WTC11 (cell line): ENCODE results near the gene PHF21B. TPM values are rescaled to one million over a fixed set of nuclear protein-coding genes. Genes with fewer than 3 reads are reported as not detected.

Experiments
- ATAC-seq: fragments of 200-7000 bp; cut with Tn5 transposase; 2 replicates; pipeline ENCODE4 v1.10.0; 2021; ENCODE audit warnings: mild to moderate bottlenecking, moderate library complexity
- CTCF ChIA-PET: fragments of 300-600 bp; sonication (Branson Sonifier 250); formaldehyde crosslinking; loops from one replicate; lab custom pipeline; 2021; ENCODE audit warnings: antibody characterized with exemption; lab: Charles Lee
- POLR2A ChIA-PET: fragments of 350-600 bp; sonication (Branson Sonifier 250); formaldehyde crosslinking; loops from one replicate; lab custom pipeline; 2021; ENCODE audit warnings: antibody characterized with exemption; lab: Charles Lee
- DNase-seq: peaks from one replicate; pipeline ENCODE4 v3.0.0; 2021; ENCODE audit warnings: low spot score
- H3K27ac Mint-ChIP-seq: 2 replicates; pipeline ENCODE4 v1.8.0; 2021; ENCODE audit warnings: mixed read lengths
- H3K27me3 Mint-ChIP-seq: 2 replicates; pipeline ENCODE4 v1.8.0; 2021; ENCODE audit warnings: low read depth, mild to moderate bottlenecking, moderate library complexity, mixed read lengths
- H3K36me3 Mint-ChIP-seq: 2 replicates; pipeline ENCODE4 v1.8.0; 2021; ENCODE audit warnings: mixed read lengths
- H3K4me1 Mint-ChIP-seq: 2 replicates; pipeline ENCODE4 v1.8.0; 2022; ENCODE audit warnings: mixed read lengths
- H3K4me3 Mint-ChIP-seq: 2 replicates; pipeline ENCODE4 v1.8.0; 2021; ENCODE audit warnings: mild to moderate bottlenecking, moderate library complexity, mixed read lengths
- H3K9me3 Mint-ChIP-seq: 2 replicates; pipeline ENCODE4 v1.8.0; 2021; ENCODE audit warnings: mixed read lengths
- ATF1 ChIP-seq: sonication (generic); formaldehyde crosslinking; IDR thresholded peaks from 2 replicates; pipeline ENCODE4 v1.8.1; 2023; ENCODE audit warnings: mild to moderate bottlenecking, moderate library complexity, missing genetic modification reagents
- CREB1 ChIP-seq: sonication (generic); formaldehyde crosslinking; IDR thresholded peaks from 2 replicates; pipeline ENCODE4 v1.8.0; 2023; ENCODE audit warnings: mild to moderate bottlenecking, missing genetic modification reagents
- ESRRA ChIP-seq: sonication (generic); formaldehyde crosslinking; IDR thresholded peaks from 2 replicates; pipeline ENCODE4 v1.8.1; 2022; ENCODE audit warnings: mild to moderate bottlenecking, missing genetic modification reagents, borderline replicate concordance
- GTF2I ChIP-seq: fragments of 250-450 bp; sonication (Bioruptor Pico); conservative IDR thresholded peaks from 2 replicates; pipeline ENCODE4 v1.4.0; 2021; ENCODE audit warnings: mild to moderate bottlenecking
- IRF2 ChIP-seq: sonication (generic); formaldehyde crosslinking; IDR thresholded peaks from 2 replicates; pipeline ENCODE4 v1.8.0; 2022; ENCODE audit warnings: low read depth, missing genetic modification reagents, borderline replicate concordance
- MXD4 ChIP-seq: fragments of 250-450 bp; sonication (Bioruptor Pico); IDR thresholded peaks from 2 replicates; pipeline ENCODE4 v1.8.0; 2021; ENCODE audit warnings: mild to moderate bottlenecking, moderate library complexity, borderline replicate concordance
- NFE2L1 ChIP-seq: sonication (generic); formaldehyde crosslinking; IDR thresholded peaks from 2 replicates; pipeline ENCODE4 v1.8.1; 2023; ENCODE audit warnings: missing genetic modification reagents
- NFYB ChIP-seq: sonication (generic); formaldehyde crosslinking; conservative IDR thresholded peaks from 2 replicates; pipeline ENCODE4 v1.8.0; 2022; ENCODE audit warnings: low read depth, missing genetic modification reagents
- NR1H2 ChIP-seq: sonication (generic); formaldehyde crosslinking; IDR thresholded peaks from 2 replicates; pipeline ENCODE4 v1.9.0; 2021; ENCODE audit warnings: mild to moderate bottlenecking, moderate library complexity, missing genetic modification reagents
- NR2C2 ChIP-seq: sonication (generic); formaldehyde crosslinking; IDR thresholded peaks from 2 replicates; pipeline ENCODE4 v1.8.0; 2022; ENCODE audit warnings: mild to moderate bottlenecking, missing genetic modification reagents
- PRRX2 ChIP-seq: fragments of 250-450 bp; sonication (Bioruptor Pico); IDR thresholded peaks from 2 replicates; pipeline ENCODE4 v1.8.0; 2021; ENCODE audit warnings: mild to moderate bottlenecking
- RORB ChIP-seq: fragments of 250-450 bp; sonication (Bioruptor Pico); IDR thresholded peaks from 2 replicates; pipeline ENCODE4 v1.9.0; 2021; ENCODE audit warnings: mild to moderate bottlenecking
- SMAD3 ChIP-seq: sonication (generic); formaldehyde crosslinking; IDR thresholded peaks from 2 replicates; pipeline ENCODE4 v1.8.0; 2022; ENCODE audit warnings: missing genetic modification reagents, mild to moderate bottlenecking, borderline replicate concordance
- TEAD1 ChIP-seq: sonication (generic); formaldehyde crosslinking; IDR thresholded peaks from 2 replicates; pipeline ENCODE4 v1.8.0; 2022; ENCODE audit warnings: mild to moderate bottlenecking, missing genetic modification reagents
- TEAD4 ChIP-seq: sonication (generic); formaldehyde crosslinking; IDR thresholded peaks from 2 replicates; pipeline ENCODE4 v1.8.0; 2022; ENCODE audit warnings: mild to moderate bottlenecking, missing genetic modification reagents
- TP53 ChIP-seq: sonication (generic); formaldehyde crosslinking; IDR thresholded peaks from 2 replicates; pipeline ENCODE4 v1.8.1; 2023; ENCODE audit warnings: mild to moderate bottlenecking, missing genetic modification reagents
- ZNF232 ChIP-seq: sonication (generic); formaldehyde crosslinking; IDR thresholded peaks from 2 replicates; pipeline ENCODE4 v1.8.0; 2022; ENCODE audit warnings: mild to moderate bottlenecking, missing genetic modification reagents
- ZNF317 ChIP-seq: sonication (generic); formaldehyde crosslinking; IDR thresholded peaks from 2 replicates; pipeline ENCODE4 v1.8.1; 2023; ENCODE audit warnings: low read depth, mild to moderate bottlenecking, moderate library complexity, missing genetic modification reagents, borderline replicate concordance
- total RNA-seq: library from RNA; stranded (reverse); gene quantifications from 3 replicates; pipeline ENCODE4 v1.2.3, GENCODE V29; 2021
- TF ChIP-seq, protein P1 (sequence below): sonication (generic); formaldehyde crosslinking; IDR thresholded peaks from 2 replicates; pipeline ENCODE4 v1.8.1; 2023; ENCODE audit warnings: mild to moderate bottlenecking, missing genetic modification reagents, borderline replicate concordance
- TF ChIP-seq, protein P2 (sequence below): sonication (generic); formaldehyde crosslinking; conservative IDR thresholded peaks from 2 replicates; pipeline ENCODE4 v1.8.1; 2022; ENCODE audit warnings: mild to moderate bottlenecking, missing genetic modification reagents
- TF ChIP-seq, protein P3 (sequence below): sonication (generic); formaldehyde crosslinking; IDR thresholded peaks from 2 replicates; pipeline ENCODE4 v1.8.0; 2022; ENCODE audit warnings: mild to moderate bottlenecking, missing genetic modification reagents
- TF ChIP-seq, protein P4 (sequence below): sonication (generic); formaldehyde crosslinking; IDR thresholded peaks from 2 replicates; pipeline ENCODE4 v1.8.1; 2022; ENCODE audit warnings: missing genetic modification reagents, borderline replicate concordance
- TF ChIP-seq, protein P5 (sequence below): sonication (generic); formaldehyde crosslinking; IDR thresholded peaks from 2 replicates; pipeline ENCODE4 v1.8.1; 2022; ENCODE audit warnings: mild to moderate bottlenecking, missing genetic modification reagents, moderate library complexity, borderline replicate concordance

PHF21B gene
- total RNA-seq, 1 experiment from 2014 or later: 107 TPM

DNA sequence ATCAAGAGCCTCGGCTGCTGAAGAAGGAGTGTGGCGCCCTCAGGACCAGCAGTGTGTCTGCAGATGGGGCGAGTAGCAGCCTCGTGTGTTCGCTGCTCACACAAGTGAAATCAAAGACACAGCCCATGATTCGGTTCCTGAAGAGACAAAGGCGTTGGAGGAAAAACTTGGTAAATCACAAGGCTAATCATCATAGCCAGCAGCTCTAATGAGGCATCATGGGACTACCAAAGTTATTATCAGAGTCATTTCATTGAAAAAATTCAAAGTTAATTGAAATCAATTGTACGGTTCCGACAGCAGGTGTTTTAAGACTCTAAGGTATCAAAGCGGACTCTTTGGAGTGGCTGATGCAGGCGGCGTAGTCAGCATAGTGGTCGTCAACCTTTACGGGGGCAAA lies 9.5 kb downstream of the PHF21B start (continued):
- TF ChIP-seq, protein P1, sequence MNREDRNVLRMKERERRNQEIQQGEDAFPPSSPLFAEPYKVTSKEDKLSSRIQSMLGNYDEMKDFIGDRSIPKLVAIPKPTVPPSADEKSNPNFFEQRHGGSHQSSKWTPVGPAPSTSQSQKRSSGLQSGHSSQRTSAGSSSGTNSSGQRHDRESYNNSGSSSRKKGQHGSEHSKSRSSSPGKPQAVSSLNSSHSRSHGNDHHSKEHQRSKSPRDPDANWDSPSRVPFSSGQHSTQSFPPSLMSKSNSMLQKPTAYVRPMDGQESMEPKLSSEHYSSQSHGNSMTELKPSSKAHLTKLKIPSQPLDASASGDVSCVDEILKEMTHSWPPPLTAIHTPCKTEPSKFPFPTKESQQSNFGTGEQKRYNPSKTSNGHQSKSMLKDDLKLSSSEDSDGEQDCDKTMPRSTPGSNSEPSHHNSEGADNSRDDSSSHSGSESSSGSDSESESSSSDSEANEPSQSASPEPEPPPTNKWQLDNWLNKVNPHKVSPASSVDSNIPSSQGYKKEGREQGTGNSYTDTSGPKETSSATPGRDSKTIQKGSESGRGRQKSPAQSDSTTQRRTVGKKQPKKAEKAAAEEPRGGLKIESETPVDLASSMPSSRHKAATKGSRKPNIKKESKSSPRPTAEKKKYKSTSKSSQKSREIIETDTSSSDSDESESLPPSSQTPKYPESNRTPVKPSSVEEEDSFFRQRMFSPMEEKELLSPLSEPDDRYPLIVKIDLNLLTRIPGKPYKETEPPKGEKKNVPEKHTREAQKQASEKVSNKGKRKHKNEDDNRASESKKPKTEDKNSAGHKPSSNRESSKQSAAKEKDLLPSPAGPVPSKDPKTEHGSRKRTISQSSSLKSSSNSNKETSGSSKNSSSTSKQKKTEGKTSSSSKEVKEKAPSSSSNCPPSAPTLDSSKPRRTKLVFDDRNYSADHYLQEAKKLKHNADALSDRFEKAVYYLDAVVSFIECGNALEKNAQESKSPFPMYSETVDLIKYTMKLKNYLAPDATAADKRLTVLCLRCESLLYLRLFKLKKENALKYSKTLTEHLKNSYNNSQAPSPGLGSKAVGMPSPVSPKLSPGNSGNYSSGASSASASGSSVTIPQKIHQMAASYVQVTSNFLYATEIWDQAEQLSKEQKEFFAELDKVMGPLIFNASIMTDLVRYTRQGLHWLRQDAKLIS (CRISPR knock-in tag): no peak
- no peak for TF ChIP-seq MXD4 (CRISPR knock-in tag)

DNA sequence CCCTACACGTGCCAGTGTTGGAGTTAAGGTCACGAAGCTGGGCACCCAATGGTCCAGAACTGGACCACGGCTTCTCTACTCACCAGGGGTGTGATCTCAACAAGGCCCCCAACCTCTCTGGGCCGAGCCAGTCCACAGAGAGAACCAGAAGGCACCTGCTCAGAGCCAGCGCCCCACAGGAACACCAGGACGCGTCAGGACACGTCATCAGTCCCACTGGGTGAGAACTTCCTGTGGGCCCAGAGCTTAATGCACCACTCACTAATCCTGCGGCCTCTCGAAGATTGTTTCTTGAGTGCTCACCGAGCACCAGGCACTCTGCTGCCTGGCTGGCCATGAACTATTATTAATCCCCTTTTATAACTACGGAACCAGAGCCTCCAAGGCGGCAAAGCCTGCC lies 10.1 kb downstream of the PHF21B start:
- Mint-ChIP-seq H3K4me1 (peaks cover 94% of the 10 kb centered on the region), H3K9me3 (no peaks in the 10 kb centered on the region), H3K27ac (peak overlapping the region; percentile 75), H3K36me3 (peaks cover 72% of the 10 kb centered on the region)
- POLR2A ChIA-PET: no interaction called here
- CTCF ChIA-PET: no interaction called here
- no peak for TF ChIP-seq CREB1
- TF ChIP-seq, protein P2, sequence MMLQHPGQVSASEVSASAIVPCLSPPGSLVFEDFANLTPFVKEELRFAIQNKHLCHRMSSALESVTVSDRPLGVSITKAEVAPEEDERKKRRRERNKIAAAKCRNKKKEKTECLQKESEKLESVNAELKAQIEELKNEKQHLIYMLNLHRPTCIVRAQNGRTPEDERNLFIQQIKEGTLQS: no peak
- TF ChIP-seq SMAD3 (CRISPR knock-in tag): no peak
- TF ChIP-seq, protein P3, sequence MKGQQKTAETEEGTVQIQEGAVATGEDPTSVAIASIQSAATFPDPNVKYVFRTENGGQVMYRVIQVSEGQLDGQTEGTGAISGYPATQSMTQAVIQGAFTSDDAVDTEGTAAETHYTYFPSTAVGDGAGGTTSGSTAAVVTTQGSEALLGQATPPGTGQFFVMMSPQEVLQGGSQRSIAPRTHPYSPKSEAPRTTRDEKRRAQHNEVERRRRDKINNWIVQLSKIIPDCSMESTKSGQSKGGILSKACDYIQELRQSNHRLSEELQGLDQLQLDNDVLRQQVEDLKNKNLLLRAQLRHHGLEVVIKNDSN (CRISPR knock-in tag): no peak
- TF ChIP-seq TEAD4: no peak
- TF ChIP-seq ZNF232 (CRISPR knock-in tag): no peak
- TF ChIP-seq PRRX2 (CRISPR knock-in tag): no peak
- TF ChIP-seq, protein P4, sequence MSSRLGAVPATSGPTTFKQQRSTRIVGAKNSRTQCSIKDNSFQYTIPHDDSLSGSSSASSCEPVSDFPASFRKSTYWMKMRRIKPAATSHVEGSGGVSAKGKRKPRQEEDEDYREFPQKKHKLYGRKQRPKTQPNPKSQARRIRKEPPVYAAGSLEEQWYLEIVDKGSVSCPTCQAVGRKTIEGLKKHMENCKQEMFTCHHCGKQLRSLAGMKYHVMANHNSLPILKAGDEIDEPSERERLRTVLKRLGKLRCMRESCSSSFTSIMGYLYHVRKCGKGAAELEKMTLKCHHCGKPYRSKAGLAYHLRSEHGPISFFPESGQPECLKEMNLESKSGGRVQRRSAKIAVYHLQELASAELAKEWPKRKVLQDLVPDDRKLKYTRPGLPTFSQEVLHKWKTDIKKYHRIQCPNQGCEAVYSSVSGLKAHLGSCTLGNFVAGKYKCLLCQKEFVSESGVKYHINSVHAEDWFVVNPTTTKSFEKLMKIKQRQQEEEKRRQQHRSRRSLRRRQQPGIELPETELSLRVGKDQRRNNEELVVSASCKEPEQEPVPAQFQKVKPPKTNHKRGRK (CRISPR knock-in tag): no peak
- no peak for TF ChIP-seq GTF2I (CRISPR knock-in tag)
- no peak for TF ChIP-seq RORB (CRISPR knock-in tag)
- TF ChIP-seq ATF1 (CRISPR knock-in tag): no peak
- no peak for TF ChIP-seq NFE2L1 (CRISPR knock-in tag)
- no peak for TF ChIP-seq ESRRA (CRISPR knock-in tag)
- TF ChIP-seq TP53 (CRISPR knock-in tag): no peak
- no peak for TF ChIP-seq ZNF317
- TF ChIP-seq NR1H2 (CRISPR knock-in tag): no peak
- no peak for TF ChIP-seq IRF2 (CRISPR knock-in tag)
- TF ChIP-seq, all 79 proteins: peak for 0
- Mint-ChIP-seq H3K4me3 (no peak overlapping the region), H3K27me3 (no peaks in the 10 kb centered on the region)
- ATAC-seq: no peak
- no peak for DNase-seq

DNA sequence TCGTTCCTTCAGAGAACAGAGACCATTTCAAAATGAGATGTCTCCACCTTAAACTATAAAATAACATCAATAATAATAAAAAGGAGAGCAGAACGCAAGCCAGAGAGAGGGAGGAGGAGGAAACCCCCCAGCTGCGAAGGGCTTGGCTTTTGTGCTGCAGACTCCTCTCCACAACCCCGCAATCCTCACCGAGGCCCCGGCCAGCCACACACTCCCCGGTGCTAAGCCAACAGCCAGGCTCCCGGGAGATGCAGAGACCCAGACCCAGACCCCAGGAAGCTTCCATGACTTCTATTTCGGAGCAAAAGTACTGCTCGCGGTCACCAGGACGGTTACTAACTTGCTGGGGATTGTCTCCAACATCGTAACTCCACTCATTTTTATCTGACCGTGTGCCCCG lies 10.6 kb downstream of the PHF21B start:
- no peak for ATAC-seq
- CTCF ChIA-PET: no interaction called here

More for the DNA sequence above, 10.6 kb downstream of the PHF21B start:
- H3K9me3 Mint-ChIP-seq: no peaks in the 10 kb centered on the region
- no peak for DNase-seq
- TF ChIP-seq NR2C2 (CRISPR knock-in tag) (no peak), RORB (CRISPR knock-in tag) (no peak), TEAD1 (no peak), NFYB (CRISPR knock-in tag) (no peak), PRRX2 (CRISPR knock-in tag) (no peak)
- TF ChIP-seq, protein P2: no peak
- TF ChIP-seq, protein P5, sequence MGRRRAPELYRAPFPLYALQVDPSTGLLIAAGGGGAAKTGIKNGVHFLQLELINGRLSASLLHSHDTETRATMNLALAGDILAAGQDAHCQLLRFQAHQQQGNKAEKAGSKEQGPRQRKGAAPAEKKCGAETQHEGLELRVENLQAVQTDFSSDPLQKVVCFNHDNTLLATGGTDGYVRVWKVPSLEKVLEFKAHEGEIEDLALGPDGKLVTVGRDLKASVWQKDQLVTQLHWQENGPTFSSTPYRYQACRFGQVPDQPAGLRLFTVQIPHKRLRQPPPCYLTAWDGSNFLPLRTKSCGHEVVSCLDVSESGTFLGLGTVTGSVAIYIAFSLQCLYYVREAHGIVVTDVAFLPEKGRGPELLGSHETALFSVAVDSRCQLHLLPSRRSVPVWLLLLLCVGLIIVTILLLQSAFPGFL (CRISPR knock-in tag): no peak
- peak overlapping the region; percentile 95 for H3K27ac Mint-ChIP-seq
- POLR2A ChIA-PET: no interaction called here
- peaks cover 94% of the 10 kb centered on the region for H3K4me1 Mint-ChIP-seq
- no peaks in the 10 kb centered on the region for H3K27me3 Mint-ChIP-seq
- peaks cover 69% of the 10 kb centered on the region for H3K36me3 Mint-ChIP-seq
- H3K4me3 Mint-ChIP-seq: no peak overlapping the region
